Nephron progenitor cell (in vitro differentiated cells): ENCODE measurements around the gene NLGN1.

ENCODE experiments used
- DNase-seq: peaks from one replicate; pipeline ENCODE4 v3.0.0; 2021
- H3K27ac Mint-ChIP-seq: 2 replicates; pipeline ENCODE4 v1.8.0; 2021; ENCODE audit warnings: mild to moderate bottlenecking, moderate library complexity, mixed read lengths
- H3K27me3 Mint-ChIP-seq: 2 replicates; pipeline ENCODE4 v1.8.0; 2021; ENCODE audit warnings: mild to moderate bottlenecking, low read depth, mixed read lengths; ENCODE audit not compliant: poor library complexity
- H3K36me3 Mint-ChIP-seq: 2 replicates; pipeline ENCODE4 v1.8.0; 2021; ENCODE audit warnings: low read depth, mixed read lengths
- H3K4me1 Mint-ChIP-seq: 2 replicates; pipeline ENCODE4 v1.8.0; 2021; ENCODE audit warnings: mixed read lengths
- H3K4me3 Mint-ChIP-seq: 2 replicates; pipeline ENCODE4 v1.8.0; 2021; ENCODE audit warnings: mild to moderate bottlenecking, moderate library complexity, mixed read lengths
- H3K9me3 Mint-ChIP-seq: 2 replicates; pipeline ENCODE4 v1.8.0; 2021; ENCODE audit warnings: mild to moderate bottlenecking, moderate library complexity, mixed read lengths
- TF ChIP-seq, protein P1 (sequence below): fragments of 200-600 bp; sonication (generic); IDR thresholded peaks from 2 replicates; pipeline ENCODE4 v1.5.0; 2021; ENCODE audit warnings: antibody characterized with exemption

Gene NLGN1

DNA sequence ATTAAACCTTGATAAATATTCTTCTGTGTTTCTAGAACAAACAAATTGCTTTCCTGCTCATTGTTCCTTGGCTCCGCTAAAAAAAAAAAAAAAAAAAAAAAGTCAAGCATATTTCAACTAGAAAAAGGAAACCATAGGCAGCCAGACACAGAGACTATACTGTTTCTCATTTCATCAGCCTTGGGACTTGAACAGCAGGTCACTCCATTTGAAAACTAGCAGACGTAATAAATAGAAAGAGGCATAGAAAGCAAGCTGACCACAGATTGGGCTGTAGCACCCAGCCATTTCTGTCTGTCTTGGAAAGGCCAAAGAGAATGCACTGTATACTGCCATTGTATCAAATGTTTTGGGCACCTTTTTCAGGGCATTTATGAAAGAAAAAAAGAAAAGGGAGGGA lies 697.1 kb downstream of the NLGN1 start:
- Mint-ChIP-seq H3K27me3 (no peaks in the 10 kb centered on the region), H3K4me1 (peaks cover 9% of the 10 kb centered on the region), H3K9me3 (no peaks in the 10 kb centered on the region), H3K36me3 (no peaks in the 10 kb centered on the region), H3K4me3 (no peak overlapping the region), H3K27ac (no peak overlapping the region)
- TF ChIP-seq, protein P1, sequence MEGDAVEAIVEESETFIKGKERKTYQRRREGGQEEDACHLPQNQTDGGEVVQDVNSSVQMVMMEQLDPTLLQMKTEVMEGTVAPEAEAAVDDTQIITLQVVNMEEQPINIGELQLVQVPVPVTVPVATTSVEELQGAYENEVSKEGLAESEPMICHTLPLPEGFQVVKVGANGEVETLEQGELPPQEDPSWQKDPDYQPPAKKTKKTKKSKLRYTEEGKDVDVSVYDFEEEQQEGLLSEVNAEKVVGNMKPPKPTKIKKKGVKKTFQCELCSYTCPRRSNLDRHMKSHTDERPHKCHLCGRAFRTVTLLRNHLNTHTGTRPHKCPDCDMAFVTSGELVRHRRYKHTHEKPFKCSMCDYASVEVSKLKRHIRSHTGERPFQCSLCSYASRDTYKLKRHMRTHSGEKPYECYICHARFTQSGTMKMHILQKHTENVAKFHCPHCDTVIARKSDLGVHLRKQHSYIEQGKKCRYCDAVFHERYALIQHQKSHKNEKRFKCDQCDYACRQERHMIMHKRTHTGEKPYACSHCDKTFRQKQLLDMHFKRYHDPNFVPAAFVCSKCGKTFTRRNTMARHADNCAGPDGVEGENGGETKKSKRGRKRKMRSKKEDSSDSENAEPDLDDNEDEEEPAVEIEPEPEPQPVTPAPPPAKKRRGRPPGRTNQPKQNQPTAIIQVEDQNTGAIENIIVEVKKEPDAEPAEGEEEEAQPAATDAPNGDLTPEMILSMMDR: no peak
- no peak for DNase-seq

DNA sequence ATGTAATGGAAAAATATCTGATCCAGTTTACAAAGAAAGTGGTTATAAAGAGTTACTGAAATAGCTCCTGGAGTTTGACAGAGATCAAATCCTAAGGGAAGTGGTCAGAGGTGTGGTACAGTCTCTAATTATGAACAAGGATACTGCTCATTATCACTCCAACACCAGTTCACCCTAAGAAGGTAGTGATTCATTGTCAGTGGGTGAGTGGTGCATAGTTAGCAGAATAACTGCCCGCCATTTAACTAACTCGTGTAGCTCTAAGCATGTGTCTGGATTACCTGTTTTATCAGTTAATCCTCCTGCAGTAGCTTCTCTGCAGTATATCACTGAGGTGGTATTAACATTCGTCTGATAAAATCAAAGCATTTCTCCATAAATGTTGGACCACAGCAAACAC lies 700.1 kb downstream of the NLGN1 start:
- Mint-ChIP-seq H3K27me3 (no peaks in the 10 kb centered on the region), H3K9me3 (no peaks in the 10 kb centered on the region), H3K4me1 (no peaks in the 10 kb centered on the region), H3K27ac (no peak overlapping the region), H3K4me3 (no peak overlapping the region), H3K36me3 (no peaks in the 10 kb centered on the region)
- no peak for DNase-seq
- TF ChIP-seq, protein P1: no peak

DNA sequence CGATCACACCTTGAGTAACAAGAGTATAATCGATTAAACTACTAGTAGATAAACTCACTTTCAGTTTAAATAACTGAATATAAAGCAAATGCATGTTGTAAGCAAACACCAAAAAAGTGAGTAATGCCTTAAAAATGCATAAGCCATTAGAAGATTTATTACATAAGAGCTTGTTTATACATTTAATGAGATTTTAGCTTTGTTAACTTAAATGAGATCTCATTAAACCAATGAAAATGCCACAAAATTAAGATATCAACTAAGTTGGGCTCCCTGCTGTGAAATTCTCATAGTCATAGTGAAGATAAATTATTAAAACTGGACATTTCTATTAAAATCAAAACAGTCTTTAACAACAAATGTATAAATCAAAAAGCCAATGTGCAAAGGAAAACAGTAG lies 701.2 kb downstream of the NLGN1 start:
- TF ChIP-seq, protein P1: no peak
- Mint-ChIP-seq H3K27ac (no peak overlapping the region), H3K27me3 (no peaks in the 10 kb centered on the region), H3K9me3 (no peaks in the 10 kb centered on the region), H3K36me3 (no peaks in the 10 kb centered on the region), H3K4me1 (no peaks in the 10 kb centered on the region), H3K4me3 (no peak overlapping the region)
- DNase-seq: no peak

- Mint-ChIP-seq H3K27ac (no peak overlapping the region), H3K4me3 (no peak overlapping the region), H3K9me3 (no peaks in the 10 kb centered on the region), H3K4me1 (no peaks in the 10 kb centered on the region), H3K36me3 (no peaks in the 10 kb centered on the region), H3K27me3 (no peaks in the 10 kb centered on the region)
- TF ChIP-seq, protein P1: no peak
- no peak for DNase-seq
These were observed 702.2 kb downstream of the NLGN1 start for GRCh38 chr3:174099724-174100123.

DNA sequence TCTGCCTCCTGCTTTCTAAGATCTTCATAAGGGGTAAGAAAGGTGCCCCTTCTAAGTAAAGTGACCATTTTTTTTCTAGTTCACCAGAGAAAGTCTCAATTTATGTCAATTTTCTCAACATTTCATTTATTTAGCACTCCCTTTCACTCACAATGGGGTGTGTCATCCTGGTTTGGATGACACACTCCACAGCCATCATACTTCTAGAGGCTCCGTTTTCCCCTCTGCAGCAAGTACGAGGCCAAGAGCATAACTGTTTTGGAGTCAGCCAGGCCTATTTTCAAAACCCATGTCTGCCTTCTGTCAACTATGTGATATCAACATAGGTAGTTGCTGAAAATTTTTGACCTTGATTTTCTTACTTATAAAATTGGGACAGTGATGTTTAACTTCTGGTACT lies 703.2 kb downstream of the NLGN1 start:
- Mint-ChIP-seq H3K4me3 (no peak overlapping the region), H3K9me3 (no peaks in the 10 kb centered on the region), H3K36me3 (no peaks in the 10 kb centered on the region), H3K4me1 (no peaks in the 10 kb centered on the region), H3K27me3 (no peaks in the 10 kb centered on the region), H3K27ac (no peak overlapping the region)
- no peak for DNase-seq
- TF ChIP-seq, protein P1: no peak

- no peaks in the 10 kb centered on the region for H3K36me3 Mint-ChIP-seq
- H3K9me3 Mint-ChIP-seq: no peaks in the 10 kb centered on the region
- H3K4me3 Mint-ChIP-seq: no peak overlapping the region
- TF ChIP-seq, protein P1: no peak
- H3K27ac Mint-ChIP-seq: no peak overlapping the region
- H3K4me1 Mint-ChIP-seq: no peaks in the 10 kb centered on the region
- H3K27me3 Mint-ChIP-seq: no peaks in the 10 kb centered on the region
- no peak for DNase-seq
These were observed 703.7 kb downstream of the NLGN1 start for GRCh38 chr3:174101244-174101643.
